Measurements from ENCODE around the gene DAB1.
"Not testable (repeated sequence)": the region's sequence is repeated elsewhere in the genome, so short reads cannot be mapped to it uniquely, and the experiment has no call there.

The DAB1 gene

DNA sequence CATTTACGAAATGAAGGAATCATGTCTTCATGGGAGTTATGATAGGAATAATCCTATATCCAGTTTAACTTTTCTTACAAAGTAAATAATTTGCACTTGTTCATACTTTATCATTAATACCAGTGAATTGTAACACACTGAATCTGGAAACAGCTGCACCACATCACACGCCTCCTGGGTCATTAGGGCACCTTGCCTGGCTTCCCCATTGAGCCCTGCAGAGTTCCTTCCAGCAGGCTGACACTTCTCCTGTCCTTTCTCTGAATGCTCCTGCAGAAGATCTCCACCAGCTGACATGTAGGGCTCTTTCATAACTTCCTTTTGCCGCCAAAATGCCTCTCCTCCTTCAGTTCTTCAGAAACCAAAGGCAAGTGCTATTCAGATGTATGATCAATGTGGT is 201.1 kb downstream of the DAB1 start:
- no peaks in the 10 kb centered on the region for H3K79me2 ChIP-seq (ENCODE audit: insufficient read depth, low read length)
- no peaks in the 10 kb centered on the region for H4K20me1 ChIP-seq (ENCODE audit: low read depth, low read length)
- no peaks in the 10 kb centered on the region for H3K9me2 ChIP-seq (replicated peaks; ENCODE audit: insufficient read depth, low read length)
- H3F3A ChIP-seq (ENCODE audit: insufficient read depth) = no peaks in the 10 kb centered on the region
- no peaks in the 10 kb centered on the region for H3K9me3 ChIP-seq (ENCODE audit: insufficient read depth, low read length)
- no peak overlapping the region for H3K4me2 ChIP-seq (ENCODE audit: low read depth, low read length, poor library complexity, severe bottlenecking)
- H3K27ac ChIP-seq (ENCODE audit: low read depth, low read length) = no peak overlapping the region
- no peaks in the 10 kb centered on the region for H3K27me3 ChIP-seq (ENCODE audit: low read length)
- H3K9ac ChIP-seq (ENCODE audit: low read length) = no peak overlapping the region
- TF ChIP-seq CTCF (IDR thresholded peaks at IDR 0.05; ENCODE audit: insufficient read depth, low read length, poor library complexity, severe bottlenecking) (no peak), EZH2phosphoT487 (conservative IDR thresholded peaks at IDR 0.05; ENCODE audit: low read length) (no peak)
- H3K36me3 ChIP-seq (ENCODE audit: low read length) = no peaks in the 10 kb centered on the region
- no peak overlapping the region for H3K4me3 ChIP-seq (ENCODE audit: insufficient read depth, low read length, poor library complexity, severe bottlenecking)
- H2AFZ ChIP-seq (ENCODE audit: low read depth, low read length, severe bottlenecking) = no peak overlapping the region

GRCh38 chr1:57222307-57222706 is 201.6 kb downstream of the DAB1 start:
- Histone ChIP-seq H3K9ac (ENCODE audit: low read length) (no peak overlapping the region), H3K79me2 (ENCODE audit: insufficient read depth, low read length) (no peaks in the 10 kb centered on the region), H2AFZ (ENCODE audit: low read depth, low read length, severe bottlenecking) (no peak overlapping the region), H3K36me3 (ENCODE audit: low read length) (no peaks in the 10 kb centered on the region), H3K4me2 (ENCODE audit: low read depth, low read length, poor library complexity, severe bottlenecking) (no peak overlapping the region), H3F3A (ENCODE audit: insufficient read depth) (no peaks in the 10 kb centered on the region), H3K4me3 (ENCODE audit: insufficient read depth, low read length, poor library complexity, severe bottlenecking) (no peak overlapping the region), H3K27ac (ENCODE audit: low read depth, low read length) (no peak overlapping the region), H4K20me1 (ENCODE audit: low read depth, low read length) (no peaks in the 10 kb centered on the region), H3K9me3 (ENCODE audit: insufficient read depth, low read length) (no peaks in the 10 kb centered on the region), H3K27me3 (ENCODE audit: low read length) (no peaks in the 10 kb centered on the region), H3K9me2 (replicated peaks; ENCODE audit: insufficient read depth, low read length) (no peaks in the 10 kb centered on the region)
- TF ChIP-seq EZH2phosphoT487 (conservative IDR thresholded peaks at IDR 0.05; ENCODE audit: low read length) (no peak), CTCF (IDR thresholded peaks at IDR 0.05; ENCODE audit: insufficient read depth, low read length, poor library complexity, severe bottlenecking) (no peak)

GRCh38 chr1:57220905-57221304 is 203.0 kb downstream of the DAB1 start:
- not testable (repeated sequence) for H3K9me2 ChIP-seq (replicated peaks; ENCODE audit: insufficient read depth, low read length); H3K27ac ChIP-seq (ENCODE audit: low read depth, low read length); H3K79me2 ChIP-seq (ENCODE audit: insufficient read depth, low read length); H3K4me3 ChIP-seq (ENCODE audit: insufficient read depth, low read length, poor library complexity, severe bottlenecking); H3K36me3 ChIP-seq (ENCODE audit: low read length); H3K4me2 ChIP-seq (ENCODE audit: low read depth, low read length, poor library complexity, severe bottlenecking); H3F3A ChIP-seq (ENCODE audit: insufficient read depth); H2AFZ ChIP-seq (ENCODE audit: low read depth, low read length, severe bottlenecking); H3K9me3 ChIP-seq (ENCODE audit: insufficient read depth, low read length); H4K20me1 ChIP-seq (ENCODE audit: low read depth, low read length); H3K27me3 ChIP-seq (ENCODE audit: low read length); H3K9ac ChIP-seq (ENCODE audit: low read length)

DNA sequence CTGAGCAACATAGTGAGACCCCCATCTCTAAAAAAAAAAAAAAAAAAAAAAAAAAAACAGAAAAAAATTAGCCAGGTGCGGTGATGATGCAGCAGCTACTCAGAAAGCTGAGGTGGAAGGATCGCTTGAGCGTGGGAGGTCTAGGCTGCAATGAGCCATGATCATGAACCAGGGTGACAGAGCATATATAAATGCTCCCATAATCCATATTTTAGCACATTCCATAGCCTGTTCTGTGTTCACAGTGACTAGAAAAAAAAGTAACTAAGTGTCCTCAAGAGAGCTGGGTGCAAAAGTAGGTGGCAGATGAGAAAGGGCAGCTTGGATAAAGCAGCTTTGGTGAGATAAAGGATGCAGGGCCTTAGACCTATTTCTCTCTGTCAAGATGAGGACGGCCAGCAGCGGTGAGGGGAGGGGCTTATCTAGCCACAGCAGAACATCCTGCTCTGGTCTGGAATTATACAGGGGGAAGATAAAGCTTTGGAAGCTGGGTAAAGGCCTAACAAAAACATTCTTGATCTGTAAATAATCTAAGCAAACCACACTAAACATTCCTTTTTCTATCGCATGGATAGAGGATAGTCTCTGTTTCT is 205.3 kb downstream of the DAB1 start:
- Histone ChIP-seq H3K36me3 (ENCODE audit: low read length) (no peaks in the 10 kb centered on the region), H3K27me3 (ENCODE audit: low read length) (no peaks in the 10 kb centered on the region), H2AFZ (ENCODE audit: low read depth, low read length, severe bottlenecking) (no peak overlapping the region), H3K79me2 (ENCODE audit: insufficient read depth, low read length) (no peaks in the 10 kb centered on the region), H3K4me2 (ENCODE audit: low read depth, low read length, poor library complexity, severe bottlenecking) (no peak overlapping the region), H3K9ac (ENCODE audit: low read length) (no peak overlapping the region), H3K9me2 (replicated peaks; ENCODE audit: insufficient read depth, low read length) (no peaks in the 10 kb centered on the region), H3K27ac (ENCODE audit: low read depth, low read length) (no peak overlapping the region), H3F3A (ENCODE audit: insufficient read depth) (no peaks in the 10 kb centered on the region), H3K4me3 (ENCODE audit: insufficient read depth, low read length, poor library complexity, severe bottlenecking) (no peak overlapping the region), H4K20me1 (ENCODE audit: low read depth, low read length) (no peaks in the 10 kb centered on the region), H3K9me3 (ENCODE audit: insufficient read depth, low read length) (no peaks in the 10 kb centered on the region)
- TF ChIP-seq CTCF (IDR thresholded peaks at IDR 0.05; ENCODE audit: insufficient read depth, low read length, poor library complexity, severe bottlenecking) (no peak), EZH2phosphoT487 (conservative IDR thresholded peaks at IDR 0.05; ENCODE audit: low read length) (no peak)
